ENCODE results near the gene KIAA0586.

KIAA0586 gene

GRCh38 chr14:58599707-58600106 lies 172.2 kb downstream of the KIAA0586 start:
- no peak for DNase-seq

All from activated CD4-positive, alpha-beta T cell treated with anti-CD3 and anti-CD28 coated beads for 4 hours (primary cell).